ENCODE data around the gene PALM3.
"Not testable (repeated sequence)": the region's sequence is repeated elsewhere in the genome, so short reads cannot be mapped to it uniquely, and the experiment has no call there.

PALM3 gene

GRCh38 chr19:14059093-14059480 is 2.8 kb downstream of the PALM3 start:
- no peak for DNase-seq

GRCh38 chr19:14058182-14059092 is 3.4 kb downstream of the PALM3 start:
- DNase-seq: no peak

GRCh38 chr19:14056741-14057356 is 5.0 kb downstream of the PALM3 start:
- no peak for DNase-seq

GRCh38 chr19:14056069-14056666 is 5.7 kb downstream of the PALM3 start:
- no peak for DNase-seq

DNA sequence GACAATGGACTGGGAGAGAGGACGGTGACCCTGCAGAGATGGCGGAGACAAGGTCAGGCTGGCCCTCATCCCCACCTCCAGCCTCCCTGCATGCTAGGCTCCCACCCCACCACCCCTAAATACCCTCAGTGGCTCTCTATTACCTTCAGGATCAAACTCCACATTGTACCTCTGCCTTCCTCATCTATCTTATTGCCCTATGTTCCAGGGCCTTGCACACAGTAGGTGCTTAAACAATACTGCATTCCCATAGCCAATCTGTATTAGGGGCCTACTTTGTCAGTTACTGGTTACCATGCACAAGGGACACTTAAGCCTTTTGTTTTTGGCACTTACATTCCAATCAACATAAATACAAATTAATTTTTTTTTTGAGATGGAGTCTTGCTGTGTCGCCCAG is 6.5 kb downstream of the PALM3 start:
- no peak for DNase-seq

GRCh38 chr19:14054721-14055120 is 7.2 kb downstream of the PALM3 start:
- no peak for DNase-seq

DNA sequence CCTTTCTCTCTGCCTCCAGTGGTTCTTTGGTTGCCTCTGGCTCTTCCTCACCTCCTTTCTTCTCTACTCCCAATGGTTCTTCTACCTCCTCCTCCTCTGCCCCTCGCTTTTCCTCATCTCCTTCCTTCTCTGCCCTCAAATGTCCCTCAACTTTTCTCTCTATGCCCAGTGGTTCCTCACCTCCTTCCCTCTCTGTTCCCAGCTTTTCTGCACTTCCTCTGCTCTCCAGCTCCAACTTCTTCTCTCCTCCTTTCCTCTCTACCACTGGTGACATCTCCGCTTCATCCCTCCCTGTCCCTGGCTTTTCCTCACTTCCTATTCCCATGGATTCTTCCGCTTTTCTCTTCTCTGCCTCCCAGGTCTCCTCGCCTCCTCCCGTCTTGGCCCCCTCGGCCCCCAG is 7.8 kb downstream of the PALM3 start:
- DNase-seq: no peak

DNA sequence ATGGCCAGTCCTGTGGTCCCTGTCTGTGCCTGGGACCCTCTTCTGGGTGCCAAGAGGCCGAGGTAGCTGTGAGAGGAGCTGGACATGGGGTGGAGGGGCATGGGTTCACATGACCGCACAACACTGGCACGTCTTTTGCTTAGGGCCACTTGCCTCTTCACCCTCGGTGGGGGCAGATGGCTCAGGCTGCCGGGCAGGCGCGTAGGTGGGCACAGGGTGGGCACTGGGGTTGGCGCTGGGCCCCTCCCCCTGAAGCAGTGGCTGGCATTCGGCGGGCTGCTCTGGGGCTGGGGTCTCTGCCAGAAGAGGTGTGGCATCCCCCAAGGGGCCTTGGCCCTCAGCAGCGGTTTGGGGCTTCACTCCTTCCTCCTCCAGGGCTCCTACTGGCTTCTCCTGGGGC is 8.4 kb downstream of the PALM3 start:
- DNase-seq: no peak

GRCh38 chr19:14053032-14053431 is 8.8 kb downstream of the PALM3 start:
- no peak for DNase-seq

DNA sequence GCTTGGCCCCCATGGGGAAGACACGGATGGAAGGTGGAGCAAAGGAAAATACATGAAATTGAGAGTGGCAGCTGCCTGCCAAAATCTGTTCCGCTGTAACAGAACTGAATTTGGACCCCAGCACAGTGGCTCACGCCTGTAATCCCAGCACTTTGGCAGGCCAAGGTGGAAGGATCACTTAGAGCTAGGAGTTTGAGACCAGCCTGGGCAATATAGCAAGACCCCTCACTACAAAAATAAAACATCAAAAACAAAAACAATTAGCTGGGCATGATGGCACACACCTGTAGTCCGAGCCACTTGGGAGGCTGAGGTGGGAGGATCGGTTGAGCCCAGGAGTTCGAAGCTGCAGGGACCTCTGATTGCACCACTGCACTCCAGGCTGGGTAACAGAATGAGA is 9.4 kb downstream of the PALM3 start:
- no peak for DNase-seq

GRCh38 chr19:14051980-14052379 is 9.9 kb downstream of the PALM3 start:
- DNase-seq: no peak

DNA sequence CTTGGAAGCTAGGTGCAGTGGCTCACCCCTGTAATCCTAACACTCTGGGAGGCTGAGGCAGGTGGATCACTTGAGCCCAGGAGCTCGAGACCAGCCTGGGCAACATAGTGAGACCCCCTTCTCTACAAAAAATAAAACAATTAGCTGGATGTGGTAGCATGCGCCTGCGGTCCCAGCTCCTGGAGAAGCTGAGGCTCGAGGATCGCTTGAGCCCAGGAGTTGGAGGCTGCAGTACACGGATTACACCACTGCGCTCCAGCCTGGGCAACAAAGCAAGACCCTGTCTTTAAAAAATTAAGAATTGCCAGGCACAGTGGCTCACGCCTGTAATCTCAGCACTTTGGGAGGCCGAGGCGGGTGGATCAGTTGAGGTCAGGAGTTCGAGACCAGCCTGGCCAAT is 10.9 kb downstream of the PALM3 start:
- DNase-seq: not testable (repeated sequence)

DNA sequence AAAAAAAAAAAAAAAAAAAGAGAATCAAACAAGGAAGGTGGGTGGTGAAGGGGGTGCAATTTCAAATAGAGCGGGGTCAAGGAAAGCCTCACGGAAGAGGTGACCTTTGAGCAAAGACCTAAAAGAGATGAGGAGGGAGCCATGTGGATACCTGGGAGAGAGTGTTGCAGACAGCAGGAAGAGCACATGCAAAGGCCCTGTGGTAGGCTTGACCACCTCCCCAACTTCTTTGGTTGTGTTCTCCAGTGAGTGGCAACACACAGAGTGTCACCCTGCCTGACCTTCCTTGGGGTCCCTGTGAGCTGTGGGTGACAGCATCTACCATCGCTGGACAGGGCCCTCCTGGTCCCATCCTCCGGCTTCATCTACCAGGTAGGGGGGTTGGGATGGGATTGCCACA is 11.4 kb downstream of the PALM3 start:
- DNase-seq: no peak

- peak; percentile 77 for DNase-seq
Observed at GRCh38 chr19:14048443-14049153, 13.3 kb downstream of the PALM3 start.

DNA sequence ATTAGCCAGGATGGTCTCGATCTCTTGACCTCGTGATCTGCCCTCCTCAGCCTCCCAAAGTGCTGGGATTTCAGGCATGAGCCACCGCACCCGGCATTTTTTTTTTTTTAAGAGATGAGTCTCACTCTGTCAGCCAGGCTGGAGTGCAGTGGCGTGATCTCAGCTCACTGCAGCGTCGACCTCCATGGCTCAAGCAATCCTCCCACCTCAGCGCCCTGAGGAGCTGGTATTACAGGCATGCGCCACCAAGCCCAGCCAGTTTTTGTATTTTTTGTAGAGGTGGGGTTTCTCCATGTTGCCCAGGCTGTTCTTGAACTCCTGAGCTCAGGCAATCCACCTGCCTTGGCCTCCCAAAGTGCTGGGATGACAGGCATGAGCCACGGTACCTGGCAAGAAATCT is 14.0 kb downstream of the PALM3 start:
- not testable (repeated sequence) for DNase-seq

GRCh38 chr19:14042659-14043608 is 18.9 kb downstream of the PALM3 start:
- DNase-seq: not testable (repeated sequence)

DNA sequence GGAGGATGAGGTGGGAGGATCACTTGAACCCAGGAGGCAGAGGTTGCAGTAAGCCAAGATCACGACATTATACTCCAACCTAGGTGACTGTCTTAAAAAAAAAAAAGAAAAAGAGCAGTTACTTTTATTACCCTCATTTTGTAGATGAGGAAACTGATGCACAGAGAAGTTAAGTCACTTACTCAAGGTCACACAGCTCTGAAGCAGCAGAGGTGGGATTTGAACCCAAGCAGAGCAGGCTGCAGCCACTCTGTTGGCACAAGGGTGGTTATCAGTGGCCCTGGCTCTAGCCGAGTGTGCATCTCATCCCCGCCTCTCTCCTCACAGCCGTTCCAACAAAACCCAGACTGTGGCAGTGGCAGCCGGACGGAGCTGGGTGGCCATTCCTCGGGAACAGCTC is 22.7 kb downstream of the PALM3 start:
- DNase-seq: no peak

DNA sequence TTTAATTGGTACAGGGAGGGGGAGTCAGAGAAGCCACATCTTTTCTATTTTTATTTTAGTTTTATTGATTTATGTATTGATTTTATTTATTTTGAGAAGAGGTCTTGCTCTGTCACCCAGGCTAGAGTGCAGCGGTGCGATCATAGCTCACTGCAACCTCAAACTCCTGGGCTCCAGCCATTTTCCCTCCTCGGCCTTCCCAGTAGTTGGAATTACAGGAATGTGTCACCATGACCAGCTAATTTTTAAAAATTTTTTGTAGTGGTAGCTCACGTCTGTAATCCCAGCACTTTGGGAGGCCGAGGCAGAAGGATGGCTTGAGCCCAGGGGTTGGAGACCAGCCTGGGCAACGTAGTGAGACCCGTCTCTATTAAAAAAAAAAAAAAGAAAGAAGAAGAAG is 26.2 kb downstream of the PALM3 start:
- DNase-seq: no peak

DNA sequence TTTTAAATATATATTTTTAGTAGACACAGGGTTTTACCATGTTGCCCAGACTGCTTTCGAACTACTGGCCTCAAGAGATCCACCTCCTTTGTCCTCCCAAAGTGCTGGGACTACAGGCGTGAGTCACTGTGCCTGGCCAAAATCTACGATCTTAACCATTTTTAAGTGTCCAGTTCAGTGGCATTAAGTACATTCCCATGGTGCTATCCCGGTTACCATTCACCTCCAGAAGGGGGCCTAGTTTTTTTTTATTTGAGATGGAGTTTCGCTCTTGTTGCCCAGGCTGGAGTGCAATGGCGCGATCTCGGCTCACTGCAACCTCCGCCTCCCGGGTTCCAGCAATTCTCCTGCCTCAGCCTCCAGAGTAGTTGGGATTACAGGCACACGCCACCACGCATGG is 26.7 kb downstream of the PALM3 start:
- not testable (repeated sequence) for DNase-seq

- no peak for DNase-seq
Observed at GRCh38 chr19:14033946-14034345, 27.9 kb downstream of the PALM3 start.

DNA sequence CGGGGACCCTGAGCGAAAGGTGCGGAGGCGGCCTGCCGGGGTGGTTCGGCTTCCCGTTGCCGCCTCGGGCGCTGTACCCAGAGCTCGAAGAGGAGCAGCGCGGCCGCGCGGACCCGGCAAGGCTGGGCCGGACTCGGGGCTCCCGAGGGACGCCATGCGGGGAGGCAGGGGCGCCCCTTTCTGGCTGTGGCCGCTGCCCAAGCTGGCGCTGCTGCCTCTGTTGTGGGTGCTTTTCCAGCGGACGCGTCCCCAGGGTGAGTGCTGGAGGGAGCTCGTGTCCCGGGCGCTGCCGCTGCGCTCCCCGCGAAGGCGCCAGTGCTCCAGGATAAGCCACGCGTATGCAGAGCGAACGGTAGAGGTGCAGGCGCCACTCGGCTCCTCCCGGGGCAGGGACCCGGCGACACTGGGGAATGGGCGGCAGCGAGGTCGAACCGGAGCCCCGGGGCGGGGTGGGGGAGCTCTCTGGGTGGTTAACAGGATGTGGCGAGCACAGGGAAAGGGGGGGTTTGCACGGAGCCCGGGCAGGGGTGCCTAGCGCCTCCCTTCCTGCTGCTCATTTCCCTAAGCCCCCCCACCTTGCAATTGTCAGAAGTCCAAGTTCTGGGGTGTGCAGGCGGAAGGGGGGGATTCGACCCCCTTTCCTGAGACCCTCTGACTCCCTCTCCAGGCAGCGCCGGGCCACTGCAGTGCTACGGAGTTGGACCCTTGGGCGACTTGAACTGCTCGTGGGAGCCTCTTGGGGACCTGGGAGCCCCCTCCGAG is 30.0 kb downstream of the PALM3 start, which contains the start of gene IL27RA:
Gene IL27RA (plus strand): TSS at position 44 of the 762 bp plus-strand sequence. CDS start 111 bp downstream, at position 155.
- peak; percentile 85 for DNase-seq

Data from activated T-cell treated with anti-CD3 and anti-CD28 coated beads for 4 hours (primary cell).